NCI-H2196 treated with DMSO at 0.1 percent for 48 hours (cell line): ENCODE measurements around the gene COL6A2.
"Not testable (repeated sequence)": the region's sequence is repeated elsewhere in the genome, so short reads cannot be mapped to it uniquely, and the experiment has no call there.

Source experiments
- DNase-seq: peaks from one replicate; lab custom pipeline; 2025; ENCODE audit not compliant: unreplicated experiment; lab: John Stamatoyannopoulos, UW

The COL6A2 gene

GRCh38 chr21:46060596-46061061 is 37.3 kb upstream of the COL6A2 start:
- no peak for DNase-seq

DNA sequence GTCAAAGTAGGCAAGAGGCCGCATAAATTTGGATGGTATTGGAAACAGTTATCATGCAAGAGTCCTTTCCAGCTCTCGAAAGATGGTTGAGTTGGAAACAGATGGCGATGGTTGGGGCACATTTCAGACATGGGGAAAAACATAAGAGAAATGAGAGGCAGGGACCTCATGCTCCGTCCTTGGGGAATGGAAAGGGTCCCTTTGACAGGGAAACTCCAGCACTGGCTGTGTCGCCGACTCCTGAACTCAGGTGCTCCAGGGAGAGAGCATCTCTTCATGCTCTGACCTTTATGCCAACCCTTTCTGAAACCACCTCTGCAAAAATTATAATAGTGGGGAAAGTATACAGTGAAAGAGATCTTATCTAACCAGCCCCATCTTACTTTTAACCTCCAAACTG is 36.8 kb upstream of the COL6A2 start:
- DNase-seq, result no peak

- no peak for DNase-seq
Observed at GRCh38 chr21:46061518-46061917, 36.4 kb upstream of the COL6A2 start.

DNA sequence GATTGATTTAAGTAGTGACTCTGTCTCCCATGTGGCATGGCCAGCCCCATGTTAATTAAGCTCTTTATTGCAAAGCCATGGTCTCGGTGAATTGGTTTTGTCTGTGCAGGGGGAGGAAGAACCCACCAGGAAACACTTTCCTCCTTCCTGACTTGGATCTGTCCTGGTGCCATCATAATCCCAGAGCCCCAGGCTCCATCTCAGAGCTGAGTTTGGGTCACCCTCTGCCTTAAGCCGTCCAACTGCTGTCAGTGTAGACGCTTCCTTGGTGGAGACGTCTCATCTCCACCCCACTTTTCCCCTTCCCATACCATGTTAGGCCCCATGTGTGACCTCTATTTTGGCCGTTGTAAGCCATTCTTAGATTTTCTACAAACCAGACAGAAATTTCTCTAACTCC is 36.0 kb upstream of the COL6A2 start:
- no peak for DNase-seq

GRCh38 chr21:46062471-46063211 is 35.3 kb upstream of the COL6A2 start:
- DNase-seq, result no peak

GRCh38 chr21:46063227-46063626 is 34.7 kb upstream of the COL6A2 start:
- no peak for DNase-seq

GRCh38 chr21:46063734-46064680 is 33.9 kb upstream of the COL6A2 start:
- DNase-seq, result no peak

GRCh38 chr21:46064870-46065214 is 33.1 kb upstream of the COL6A2 start:
- no peak for DNase-seq

- DNase-seq, result no peak
Observed at GRCh38 chr21:46065215-46065913, 32.5 kb upstream of the COL6A2 start.

- DNase-seq, result no peak
Observed at GRCh38 chr21:46065914-46066551, 31.9 kb upstream of the COL6A2 start.

DNA sequence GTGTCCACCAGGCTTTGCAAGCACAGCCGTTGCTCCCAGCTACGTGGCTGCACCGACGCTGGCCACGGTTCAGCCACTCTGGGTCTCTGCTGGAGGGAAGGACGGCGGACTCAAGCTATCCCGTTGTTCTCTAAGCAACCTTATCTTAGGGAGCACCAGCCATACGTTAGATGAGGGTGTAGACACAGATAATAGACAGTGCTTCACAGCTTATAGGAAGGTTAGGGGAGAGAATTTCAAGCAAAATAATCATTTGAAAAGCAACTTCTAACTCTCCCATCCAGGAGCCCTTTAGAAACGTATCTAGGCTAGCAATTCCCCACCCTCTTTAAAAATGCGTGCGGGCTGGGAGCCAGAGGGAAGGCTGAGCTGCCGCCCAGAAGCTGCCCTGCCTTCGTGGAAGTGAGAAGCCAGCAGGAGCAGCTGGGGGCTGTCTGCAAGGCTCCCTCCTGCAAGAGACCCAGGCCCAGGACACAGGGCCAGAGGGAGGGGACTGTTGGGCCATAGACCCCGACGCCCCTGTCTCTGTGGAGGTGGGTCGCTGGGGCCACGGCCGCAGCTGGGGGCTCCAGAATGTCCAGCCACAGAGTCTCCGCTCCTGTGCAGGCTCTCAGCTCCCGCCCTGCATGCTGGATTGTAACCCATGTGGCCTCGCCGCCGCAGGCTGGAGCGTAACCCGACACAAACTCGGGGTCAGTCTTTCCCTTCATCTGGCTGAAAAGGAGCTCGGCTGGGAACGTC is 31.2 kb upstream of the COL6A2 start:
- DNase-seq, result no peak

DNA sequence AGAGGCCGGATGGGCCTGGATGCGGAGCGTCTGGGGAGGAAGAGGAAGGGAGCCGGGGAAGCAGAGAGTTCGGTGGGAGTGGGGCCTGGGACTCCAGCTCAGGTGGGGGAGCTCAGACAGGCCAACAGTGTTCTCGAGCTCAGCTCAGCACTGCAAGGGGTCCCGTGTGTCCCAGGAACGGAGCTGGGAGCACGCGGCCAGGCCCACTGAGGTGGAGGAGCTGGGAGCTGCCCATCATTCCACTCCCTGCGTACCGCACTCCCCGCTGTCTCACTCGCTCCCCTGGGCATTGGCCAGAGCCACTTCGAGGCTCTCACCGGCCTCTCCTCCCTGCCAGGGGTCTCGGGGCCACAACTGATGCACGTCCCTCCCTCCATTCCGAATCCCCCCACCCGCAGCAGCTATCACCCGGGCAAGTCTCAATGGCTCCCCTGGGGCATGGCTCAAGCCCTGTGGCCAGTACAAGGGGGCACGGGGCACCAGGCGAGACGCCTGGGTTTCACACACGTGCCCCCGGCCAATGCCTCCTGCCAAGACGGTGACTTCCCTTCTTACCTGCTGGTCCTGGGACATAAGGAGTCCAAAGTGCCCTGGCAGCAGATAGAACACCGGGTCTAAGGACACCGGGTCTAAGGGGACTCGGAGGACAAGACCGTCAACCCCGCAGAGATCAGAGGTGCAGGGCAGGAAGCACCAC is 30.3 kb upstream of the COL6A2 start:
- DNase-seq, result no peak

DNA sequence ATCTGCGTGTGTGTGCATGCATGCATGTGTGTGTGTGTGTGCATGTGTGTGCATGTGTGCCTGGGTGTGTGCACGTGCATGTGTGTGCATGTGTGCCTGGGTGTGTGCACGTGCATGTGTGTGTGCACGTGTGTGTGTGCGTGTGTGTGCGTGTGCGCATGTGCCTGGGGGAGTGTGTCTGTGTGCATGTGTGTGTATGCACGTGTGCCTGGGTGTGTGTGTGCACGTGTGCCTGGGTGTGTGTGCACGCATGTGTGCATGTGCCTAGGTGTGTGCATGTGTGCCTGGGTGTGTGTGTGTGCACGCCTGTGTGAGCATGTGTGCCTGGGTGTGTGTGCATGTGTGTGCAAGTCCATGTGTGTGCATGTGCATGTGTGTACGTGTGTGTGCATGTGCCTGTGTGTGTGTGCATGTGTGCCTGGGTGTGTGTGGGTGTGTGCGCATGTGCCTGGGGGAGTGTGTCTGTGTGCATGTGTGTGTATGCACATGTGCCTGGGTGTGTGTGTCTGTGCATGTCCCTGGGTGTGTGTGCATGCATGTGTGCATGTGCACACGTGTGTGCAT is 29.3 kb upstream of the COL6A2 start:
- no peak for DNase-seq

DNA sequence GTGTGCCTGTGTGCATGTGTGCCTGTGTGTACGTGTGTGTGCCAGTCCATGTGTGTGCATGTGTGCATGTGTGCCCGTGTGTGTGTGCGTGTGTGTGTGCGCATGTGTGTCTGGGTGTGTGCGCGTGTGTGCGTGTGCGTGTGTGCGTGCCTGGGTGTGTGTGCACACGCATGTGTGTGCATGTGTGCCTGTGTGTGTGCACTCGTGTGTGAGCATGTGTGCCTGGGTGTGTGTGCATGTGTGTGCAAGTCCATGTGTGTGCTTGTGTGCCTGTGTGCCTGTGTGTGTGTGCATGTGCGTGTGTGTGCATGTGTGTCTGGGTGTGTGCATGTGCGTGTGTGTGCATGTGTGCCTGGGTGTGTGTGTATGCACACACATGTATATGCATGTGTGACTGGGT is 28.7 kb upstream of the COL6A2 start:
- DNase-seq, result no peak

- DNase-seq, result no peak
Observed at GRCh38 chr21:46069719-46070279, 28.1 kb upstream of the COL6A2 start.

DNA sequence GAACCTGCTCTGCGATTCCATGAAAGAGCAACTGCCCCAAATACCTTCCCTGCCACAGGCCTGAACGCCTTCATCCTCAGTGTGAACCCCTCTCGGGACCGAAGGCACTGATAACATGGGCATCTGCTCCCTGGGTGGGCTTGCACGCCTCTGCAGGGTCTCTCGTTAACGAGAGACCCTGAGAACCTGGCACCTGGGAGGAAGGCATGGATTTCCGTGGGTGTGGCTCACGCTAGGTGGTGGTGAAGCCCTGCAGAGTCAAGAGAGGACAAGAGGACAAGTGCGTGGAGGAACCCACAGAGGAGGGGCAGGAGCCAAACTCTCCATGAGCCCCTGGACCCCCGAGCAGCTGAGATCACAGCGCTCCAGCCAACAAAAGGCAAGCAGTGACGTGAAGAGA is 26.8 kb upstream of the COL6A2 start:
- no peak for DNase-seq

DNA sequence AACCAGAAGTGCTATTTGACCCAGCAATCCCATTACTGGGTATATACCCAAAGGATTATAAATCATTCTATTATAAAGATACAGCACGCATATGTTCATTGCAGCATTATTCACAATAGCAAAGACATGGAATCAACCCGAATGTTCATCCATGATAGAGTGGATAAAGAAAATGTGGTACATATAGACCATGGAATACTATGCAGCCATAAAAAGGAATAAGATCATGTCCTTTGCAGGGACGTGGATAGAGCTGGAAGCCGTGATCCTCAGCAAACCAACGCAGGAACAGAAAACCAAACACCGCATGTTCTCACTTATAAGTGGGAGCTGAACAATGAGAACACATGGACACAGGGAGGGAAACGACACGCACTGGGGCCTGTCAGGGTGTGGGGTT is 21.2 kb upstream of the COL6A2 start:
- not testable (repeated sequence) for DNase-seq

- DNase-seq, result no peak
Observed at GRCh38 chr21:46077674-46078101, 20.2 kb upstream of the COL6A2 start.

DNA sequence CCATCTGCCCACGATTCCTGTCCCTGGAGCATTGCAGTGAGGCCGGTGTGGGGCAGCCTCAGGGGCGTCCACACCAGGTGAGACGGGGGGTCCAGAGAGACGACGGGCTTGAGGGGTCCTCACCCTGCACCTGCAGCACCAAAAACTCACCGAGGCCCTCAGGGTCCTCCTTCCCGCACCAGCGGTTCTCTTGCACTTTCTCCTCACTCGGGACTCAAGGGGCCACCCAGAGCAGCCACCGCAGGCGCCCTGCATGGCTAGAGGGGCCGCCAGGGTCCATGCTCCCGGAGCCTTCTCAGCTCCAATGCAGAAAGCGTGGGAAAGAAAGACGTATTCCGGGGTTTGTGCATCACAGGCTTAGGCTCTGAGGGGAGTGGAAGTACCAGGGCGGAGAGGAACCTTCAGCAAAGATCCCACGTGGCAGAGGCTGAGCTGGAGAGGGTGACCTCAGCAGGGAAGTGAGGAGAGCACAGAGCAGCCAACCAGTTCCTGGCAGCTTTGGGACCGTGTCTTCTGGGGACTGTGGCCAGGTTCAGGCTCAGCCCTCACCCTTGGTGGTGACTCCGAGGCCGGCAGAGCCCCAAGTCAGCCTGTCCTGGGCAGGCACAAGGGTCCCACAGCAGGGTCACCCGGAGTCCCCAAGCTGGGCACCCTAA is 19.5 kb upstream of the COL6A2 start:
- DNase-seq, result no peak
